Measurements from ENCODE around the gene PTPRU.

The PTPRU gene

DNA sequence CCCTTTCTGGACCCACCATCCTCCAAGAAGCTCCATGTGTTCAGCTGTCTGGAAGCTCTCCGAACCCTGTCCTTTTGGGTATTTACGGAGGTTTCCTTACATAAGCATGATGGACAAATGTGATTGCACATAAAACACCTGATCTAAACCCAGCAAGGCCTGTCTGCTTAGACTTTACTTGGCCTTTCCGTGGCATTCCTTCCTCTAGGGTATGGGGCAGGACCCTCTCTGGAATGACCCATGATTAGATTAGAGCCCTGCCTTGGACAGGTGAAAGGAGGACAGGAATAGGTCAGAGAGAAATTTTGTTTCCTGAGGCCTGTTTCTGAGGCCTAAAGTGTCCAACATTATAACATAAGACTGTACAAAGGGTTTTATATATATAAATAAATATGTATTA, 16.9 kb downstream of the PTPRU start:
- TF ChIP-seq POLR2AphosphoS5 (IDR thresholded peaks at IDR 0.05; ENCODE audit: low read depth, low read length): no peak
- TF ChIP-seq TAF1 (IDR thresholded peaks at IDR 0.05; ENCODE audit: borderline replicate concordance, insufficient read depth, low read length): no peak
- no peak for TF ChIP-seq SIN3A (IDR thresholded peaks at IDR 0.05; ENCODE audit: borderline replicate concordance, insufficient read depth, low read length)
- TF ChIP-seq FOXP2 (optimal IDR thresholded peaks at IDR 0.05; ENCODE audit: borderline replicate concordance, extremely low read depth, extremely low read length, insufficient read depth): no peak
- TF ChIP-seq, protein P1, sequence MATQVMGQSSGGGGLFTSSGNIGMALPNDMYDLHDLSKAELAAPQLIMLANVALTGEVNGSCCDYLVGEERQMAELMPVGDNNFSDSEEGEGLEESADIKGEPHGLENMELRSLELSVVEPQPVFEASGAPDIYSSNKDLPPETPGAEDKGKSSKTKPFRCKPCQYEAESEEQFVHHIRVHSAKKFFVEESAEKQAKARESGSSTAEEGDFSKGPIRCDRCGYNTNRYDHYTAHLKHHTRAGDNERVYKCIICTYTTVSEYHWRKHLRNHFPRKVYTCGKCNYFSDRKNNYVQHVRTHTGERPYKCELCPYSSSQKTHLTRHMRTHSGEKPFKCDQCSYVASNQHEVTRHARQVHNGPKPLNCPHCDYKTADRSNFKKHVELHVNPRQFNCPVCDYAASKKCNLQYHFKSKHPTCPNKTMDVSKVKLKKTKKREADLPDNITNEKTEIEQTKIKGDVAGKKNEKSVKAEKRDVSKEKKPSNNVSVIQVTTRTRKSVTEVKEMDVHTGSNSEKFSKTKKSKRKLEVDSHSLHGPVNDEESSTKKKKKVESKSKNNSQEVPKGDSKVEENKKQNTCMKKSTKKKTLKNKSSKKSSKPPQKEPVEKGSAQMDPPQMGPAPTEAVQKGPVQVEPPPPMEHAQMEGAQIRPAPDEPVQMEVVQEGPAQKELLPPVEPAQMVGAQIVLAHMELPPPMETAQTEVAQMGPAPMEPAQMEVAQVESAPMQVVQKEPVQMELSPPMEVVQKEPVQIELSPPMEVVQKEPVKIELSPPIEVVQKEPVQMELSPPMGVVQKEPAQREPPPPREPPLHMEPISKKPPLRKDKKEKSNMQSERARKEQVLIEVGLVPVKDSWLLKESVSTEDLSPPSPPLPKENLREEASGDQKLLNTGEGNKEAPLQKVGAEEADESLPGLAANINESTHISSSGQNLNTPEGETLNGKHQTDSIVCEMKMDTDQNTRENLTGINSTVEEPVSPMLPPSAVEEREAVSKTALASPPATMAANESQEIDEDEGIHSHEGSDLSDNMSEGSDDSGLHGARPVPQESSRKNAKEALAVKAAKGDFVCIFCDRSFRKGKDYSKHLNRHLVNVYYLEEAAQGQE (IDR thresholded peaks at IDR 0.05; ENCODE audit: insufficient read depth in 1 of 2, low read depth in 2 of 2, low read length in 2 of 2): no peak

DNA sequence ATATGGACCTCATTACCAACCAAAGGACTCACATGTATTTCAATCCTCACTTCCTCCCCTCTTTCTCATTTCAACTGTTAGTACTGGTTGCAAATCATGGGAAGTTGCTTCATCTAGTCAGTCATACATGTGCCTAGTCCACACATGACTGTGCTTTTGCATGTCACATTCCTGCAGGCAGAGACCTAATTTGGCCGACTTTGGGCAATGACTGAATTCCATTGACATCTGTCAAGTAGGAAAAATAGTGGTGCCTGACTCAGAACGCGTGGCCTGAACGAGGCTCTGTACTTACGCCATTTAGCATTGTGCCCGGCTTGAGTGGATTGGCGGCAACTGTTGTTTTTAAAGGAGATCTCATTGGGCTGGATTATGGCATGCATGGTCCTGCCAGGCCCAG, 18.0 kb downstream of the PTPRU start:
- TF ChIP-seq POLR2AphosphoS5 (IDR thresholded peaks at IDR 0.05; ENCODE audit: low read depth, low read length) (no peak), SIN3A (IDR thresholded peaks at IDR 0.05; ENCODE audit: borderline replicate concordance, insufficient read depth, low read length) (no peak), FOXP2 (optimal IDR thresholded peaks at IDR 0.05; ENCODE audit: borderline replicate concordance, extremely low read depth, extremely low read length, insufficient read depth) (no peak)
- TF ChIP-seq, protein P1 (IDR thresholded peaks at IDR 0.05; ENCODE audit: insufficient read depth in 1 of 2, low read depth in 2 of 2, low read length in 2 of 2): no peak

DNA sequence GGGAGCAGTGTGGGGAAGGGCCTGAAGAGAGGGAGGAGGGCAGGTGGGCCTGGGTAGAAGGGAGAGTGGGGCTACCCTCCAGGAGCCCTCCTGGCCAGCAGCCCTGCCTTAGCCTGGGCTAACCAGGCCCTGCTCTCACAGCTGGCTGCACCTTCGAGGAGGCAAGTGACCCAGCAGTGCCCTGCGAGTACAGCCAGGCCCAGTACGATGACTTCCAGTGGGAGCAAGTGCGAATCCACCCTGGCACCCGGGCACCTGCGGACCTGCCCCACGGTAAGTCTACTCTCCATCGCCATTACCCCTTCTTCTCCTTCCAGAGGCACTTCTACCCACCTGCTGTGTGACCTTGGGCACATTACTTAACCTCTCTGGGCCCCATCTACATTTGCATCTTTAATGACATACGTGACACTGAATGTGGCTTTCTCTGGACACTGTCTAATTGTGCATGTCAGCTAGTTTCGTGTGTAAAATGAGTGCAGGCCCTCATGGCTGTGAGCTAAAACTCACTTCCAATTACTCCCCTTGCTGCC, 18.9 kb downstream of the PTPRU start:
- TF ChIP-seq FOXP2 (optimal IDR thresholded peaks at IDR 0.05; ENCODE audit: borderline replicate concordance, extremely low read depth, extremely low read length, insufficient read depth) (no peak), POLR2AphosphoS5 (IDR thresholded peaks at IDR 0.05; ENCODE audit: low read depth, low read length) (no peak), TAF1 (IDR thresholded peaks at IDR 0.05; ENCODE audit: borderline replicate concordance, insufficient read depth, low read length) (no peak), SIN3A (IDR thresholded peaks at IDR 0.05; ENCODE audit: borderline replicate concordance, insufficient read depth, low read length) (no peak)
- TF ChIP-seq, protein P1 (IDR thresholded peaks at IDR 0.05; ENCODE audit: insufficient read depth in 1 of 2, low read depth in 2 of 2, low read length in 2 of 2): no peak

DNA sequence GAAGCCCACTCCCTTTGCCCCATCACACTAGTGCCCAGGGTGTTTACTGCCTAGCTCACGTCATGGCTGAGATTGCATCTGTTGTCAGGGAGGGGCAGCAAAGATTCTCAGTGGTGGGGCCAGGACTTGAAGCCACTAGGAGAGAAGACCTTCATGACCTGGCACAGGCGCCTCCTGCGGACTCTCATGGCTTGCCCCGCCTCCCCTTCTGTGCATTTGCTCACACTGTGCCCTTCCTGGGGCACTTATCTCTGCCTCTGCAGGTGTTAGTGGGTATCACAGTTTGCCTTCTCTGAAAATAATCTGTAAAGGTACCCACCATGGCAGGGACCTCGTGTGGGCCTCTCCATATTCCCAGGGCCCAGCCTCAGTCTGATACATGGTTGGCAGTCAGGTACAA, 20.1 kb downstream of the PTPRU start:
- no peak for TF ChIP-seq FOXP2 (optimal IDR thresholded peaks at IDR 0.05; ENCODE audit: borderline replicate concordance, extremely low read depth, extremely low read length, insufficient read depth)
- no peak for TF ChIP-seq TAF1 (IDR thresholded peaks at IDR 0.05; ENCODE audit: borderline replicate concordance, insufficient read depth, low read length)
- TF ChIP-seq SIN3A (IDR thresholded peaks at IDR 0.05; ENCODE audit: borderline replicate concordance, insufficient read depth, low read length): no peak
- TF ChIP-seq, protein P1 (IDR thresholded peaks at IDR 0.05; ENCODE audit: insufficient read depth in 1 of 2, low read depth in 2 of 2, low read length in 2 of 2): no peak
- no peak for TF ChIP-seq POLR2AphosphoS5 (IDR thresholded peaks at IDR 0.05; ENCODE audit: low read depth, low read length)
